ENCODE data around the gene MEF2C. TPM values are rescaled to one million over a fixed set of nuclear protein-coding genes. Genes with fewer than 3 reads are reported as not detected.

MEF2C gene
- total RNA-seq, 2 donors from 2014 or later = 0.09 to 0.27 TPM

GRCh38 chr5:88708021-88708420, 175.0 kb downstream of the MEF2C start:
- ATAC-seq = no peak
- H3K27ac Mint-ChIP-seq = no peak overlapping the region
- H3K9me3 Mint-ChIP-seq = no peaks in the 10 kb centered on the region
- no peaks in the 10 kb centered on the region for H3K36me3 Mint-ChIP-seq
- DNase-seq (ENCODE audit: low spot score in 2 of 2) = no peak

GRCh38 chr5:88707216-88707965, 175.6 kb downstream of the MEF2C start:
- ATAC-seq (no peak), DNase-seq (ENCODE audit: low spot score in 2 of 2) (no peak)
- Mint-ChIP-seq H3K27ac (no peak overlapping the region), H3K36me3 (no peaks in the 10 kb centered on the region), H3K9me3 (no peaks in the 10 kb centered on the region)

GRCh38 chr5:88702332-88702731, 180.7 kb downstream of the MEF2C start:
- no peaks in the 10 kb centered on the region for H3K9me3 Mint-ChIP-seq
- H3K27ac Mint-ChIP-seq = no peak overlapping the region
- no peaks in the 10 kb centered on the region for H3K36me3 Mint-ChIP-seq
- no peak for ATAC-seq
- DNase-seq (ENCODE audit: low spot score in 2 of 2) = no peak

GRCh38 chr5:88700121-88700520, 182.9 kb downstream of the MEF2C start:
- no peaks in the 10 kb centered on the region for H3K9me3 Mint-ChIP-seq
- no peaks in the 10 kb centered on the region for H3K36me3 Mint-ChIP-seq
- DNase-seq (ENCODE audit: low spot score in 2 of 2) = no peak
- no peak for ATAC-seq
- no peak overlapping the region for H3K27ac Mint-ChIP-seq

- no peaks in the 10 kb centered on the region for H3K9me3 Mint-ChIP-seq
- DNase-seq (ENCODE audit: low spot score in 2 of 2) (no peak), ATAC-seq (no peak)
- H3K27ac Mint-ChIP-seq = no peak overlapping the region
- H3K36me3 Mint-ChIP-seq = no peaks in the 10 kb centered on the region
Observed at GRCh38 chr5:88698290-88698689, 184.7 kb downstream of the MEF2C start.

- no peak overlapping the region for H3K27ac Mint-ChIP-seq
- no peaks in the 10 kb centered on the region for H3K36me3 Mint-ChIP-seq
- no peak for DNase-seq (ENCODE audit: low spot score in 2 of 2)
- no peak for ATAC-seq
- H3K9me3 Mint-ChIP-seq = no peaks in the 10 kb centered on the region
Observed at GRCh38 chr5:88696466-88696865, 186.5 kb downstream of the MEF2C start.

- Mint-ChIP-seq H3K9me3 (no peaks in the 10 kb centered on the region), H3K27ac (no peak overlapping the region), H3K36me3 (peaks cover 4 to 5% of the 10 kb centered on the region in 2 donors)
- no peak for DNase-seq (ENCODE audit: low spot score in 2 of 2)
- ATAC-seq = no peak
Observed at GRCh38 chr5:88695931-88696330, 187.1 kb downstream of the MEF2C start.

GRCh38 chr5:88695232-88695631, 187.8 kb downstream of the MEF2C start:
- ATAC-seq = no peak
- Mint-ChIP-seq H3K36me3 (peaks cover 5 to 10% of the 10 kb centered on the region in 2 donors), H3K27ac (no peak overlapping the region), H3K9me3 (no peaks in the 10 kb centered on the region)
- no peak for DNase-seq (ENCODE audit: low spot score in 2 of 2)

GRCh38 chr5:88694023-88694679, 188.8 kb downstream of the MEF2C start:
- peaks cover 5 to 10% of the 10 kb centered on the region in 2 donors for H3K36me3 Mint-ChIP-seq
- no peaks in the 10 kb centered on the region for H3K9me3 Mint-ChIP-seq
- DNase-seq (ENCODE audit: low spot score in 2 of 2) = no peak
- no peak for ATAC-seq
- no peak overlapping the region for H3K27ac Mint-ChIP-seq

GRCh38 chr5:88693071-88693932, 189.7 kb downstream of the MEF2C start:
- DNase-seq (ENCODE audit: low spot score in 2 of 2) = no peak
- Mint-ChIP-seq H3K9me3 (no peaks in the 10 kb centered on the region), H3K27ac (peak overlapping the region in 1 of 2 donors; percentile 72), H3K36me3 (peaks cover 5 to 10% of the 10 kb centered on the region in 2 donors)
- no peak for ATAC-seq

- DNase-seq (ENCODE audit: low spot score in 2 of 2) (no peak), ATAC-seq (no peak)
- Mint-ChIP-seq H3K36me3 (peaks cover 5 to 10% of the 10 kb centered on the region in 2 donors), H3K27ac (peak overlapping the region in 1 of 2 donors; percentile 77), H3K9me3 (no peaks in the 10 kb centered on the region)
Observed at GRCh38 chr5:88691945-88692868, 190.8 kb downstream of the MEF2C start.

GRCh38 chr5:88691230-88691582, 191.8 kb downstream of the MEF2C start:
- ATAC-seq (peak in 1 of 2 donors; percentile 9), DNase-seq (ENCODE audit: low spot score in 2 of 2) (no peak)
- H3K27ac Mint-ChIP-seq = peak overlapping the region in 1 of 2 donors; percentile 98
- peaks cover under 1 to 3% of the 10 kb centered on the region in 2 donors for H3K9me3 Mint-ChIP-seq
- peaks cover 9 to 16% of the 10 kb centered on the region in 2 donors for H3K36me3 Mint-ChIP-seq

- ATAC-seq (peak; percentile 73 to 85), DNase-seq (ENCODE audit: low spot score in 2 of 2) (peak in 1 of 2 donors; percentile 71)
- Mint-ChIP-seq H3K36me3 (peaks cover 15 to 22% of the 10 kb centered on the region in 2 donors), H3K9me3 (peaks cover 5 to 6% of the 10 kb centered on the region in 2 donors), H3K27ac (peak overlapping the region in 1 of 2 donors; percentile 98)
Observed at GRCh38 chr5:88690409-88691229, 192.4 kb downstream of the MEF2C start.

GRCh38 chr5:88689668-88690408, 193.1 kb downstream of the MEF2C start:
- Mint-ChIP-seq H3K36me3 (peaks cover 17 to 25% of the 10 kb centered on the region in 2 donors), H3K9me3 (peaks cover 5 to 6% of the 10 kb centered on the region in 2 donors), H3K27ac (peak overlapping the region in 1 of 2 donors; percentile 17)
- DNase-seq (ENCODE audit: low spot score in 2 of 2) = no peak
- ATAC-seq = no peak

Data from activated naive CD4-positive, alpha-beta T cell treated with anti-CD3 and anti-CD28 coated beads, Interleukin-2, amount 50 U/mL, for 72 hours (primary cell).